Right cardiac atrium (tissue), 5 donors: ENCODE measurements around the gene PI4K2B. TPM values are rescaled to one million over a fixed set of nuclear protein-coding genes. Genes with fewer than 3 reads are reported as not detected.
A peak's percentile ranks its signal among the peaks of the same experiment; 100 is the strongest.

ENCODE experiments used
- ATAC-seq, 2 donors: fragments of 200-7000 bp; cut with Tn5 transposase; one replicate each; pipeline versions ENCODE4 v1.8.0 to v1.9.1; 2020; ENCODE audit warnings: moderate library complexity in 2 of 2, mild to moderate bottlenecking in 1 of 2
- DNase-seq, 3 donors: peaks; one replicate each; pipeline ENCODE4 v3.0.0-alpha.2; 2020
- H3K27ac ChIP-seq: one replicate; pipeline ENCODE4 v1.5.1; 2013; ENCODE audit warnings: mild to moderate bottlenecking, low read length, control low read depth, moderate library complexity
- H3K27me3 ChIP-seq: one replicate; pipeline ENCODE4 v1.6.1; 2013; ENCODE audit not compliant: control insufficient read depth, insufficient read depth
- H3K4me1 ChIP-seq: one replicate; pipeline ENCODE4 v1.6.1; 2013; ENCODE audit warnings: low read length; ENCODE audit not compliant: control insufficient read depth, insufficient read depth
- H3K4me3 ChIP-seq: one replicate; pipeline ENCODE4 v1.5.1; 2013; ENCODE audit warnings: low read length, control low read depth
- H3K9me3 ChIP-seq: one replicate; pipeline ENCODE4 v1.6.1; 2013; ENCODE audit warnings: low read length; ENCODE audit not compliant: control insufficient read depth
- WGBS: extraction: QIAGEN DNeasy Blood & Tissue Kit; methylation state at CpG from one replicate; pipeline ENCODE4 v1.1.7; 2013; 5-methylcytosine and 5-hydroxymethylcytosine counted together
- intact Hi-C, 4 donors: fragments of 100-400 bp; cut with DNase I; formaldehyde crosslinking; loops; one replicate each; pipeline versions ENCODE4 v1.11.0 to v1.14.0; 2022 to 2023
- polyA plus RNA-seq: library from polyadenylated mRNA; stranded (reverse); fragments of 200-250 nt; gene quantifications from one replicate; pipeline ENCODE4 v1.2.3, GENCODE V29; 2013
- total RNA-seq, 4 donors: library from RNA; stranded (reverse); fragmentation: NEBNext Ultra II Directional; extraction: Animal tissue kit (Norgen Biotek cat#: 25700); gene quantifications; one replicate each; pipeline ENCODE4 v1.2.1, GENCODE V29; 2021
- donor health status: healthy with polysubstance abuse.
- donor health status: DM: no; HTN: yes; CAD: no.
- donor health status: DM: no; HTN: no; CAD: no.
- donor health status: DM: no; HTN: yes; CAD: no; lungs with severe emphysema.
- donor health status: DM: yes; HTN: yes; CAD: no.

Gene PI4K2B
- total and polyA plus RNA-seq, 5 donors: 2.3 to 4.0 (median 2.9) TPM

GRCh38 chr4:25307596-25307995, 73.8 kb downstream of the PI4K2B start:
- intact Hi-C loops: no loop called here
- no peaks in the 10 kb centered on the region for H3K27me3 ChIP-seq

GRCh38 chr4:25308306-25308705, 74.5 kb downstream of the PI4K2B start:
- Histone ChIP-seq H3K9me3 (no peaks in the 10 kb centered on the region), H3K4me1 (no peaks in the 10 kb centered on the region), H3K27me3 (no peaks in the 10 kb centered on the region), H3K4me3 (no peak overlapping the region), H3K27ac (no peak overlapping the region)
- intact Hi-C loops: no loop called here
- DNase-seq (no peak), ATAC-seq (no peak)
- WGBS: 86% methylated on average over 2 of the region's 2 CpGs

More at GRCh38 chr4:25307596-25307995, 73.8 kb downstream of the PI4K2B start:
- whole genome bisulfite sequencing: 56% methylated on average over 7 of the region's 7 CpGs
- ATAC-seq (peak in 1 of 2 donors; percentile 49), DNase-seq (peak in 1 of 3 donors; percentile 57)
- Histone ChIP-seq H3K27ac (no peak overlapping the region), H3K4me1 (no peaks in the 10 kb centered on the region), H3K4me3 (no peak overlapping the region), H3K9me3 (no peaks in the 10 kb centered on the region)

- intact Hi-C loops: no loop called here
- ATAC-seq: no peak
- no peaks in the 10 kb centered on the region for H3K9me3 ChIP-seq
- H3K4me3 ChIP-seq: no peak overlapping the region
- no peaks in the 10 kb centered on the region for H3K27me3 ChIP-seq
- H3K4me1 ChIP-seq: no peaks in the 10 kb centered on the region
- 65% methylated on average over 7 of the region's 7 CpGs for WGBS
- DNase-seq: no peak
- H3K27ac ChIP-seq: no peak overlapping the region
These were observed 74.9 kb downstream of the PI4K2B start for GRCh38 chr4:25308761-25309160.

- DNase-seq: no peak
- no peaks in the 10 kb centered on the region for H3K4me1 ChIP-seq
- H3K9me3 ChIP-seq: no peaks in the 10 kb centered on the region
- no peak for ATAC-seq
- intact Hi-C loops: loop anchor here in 1 of 4 donors (10.0 kb wide), 1 partner anchor 75 kb away; the partner anchor contains the start of gene PI4K2B
- no peak overlapping the region for H3K4me3 ChIP-seq
- H3K27ac ChIP-seq: no peak overlapping the region
- no peaks in the 10 kb centered on the region for H3K27me3 ChIP-seq
- 68% methylated on average over 4 of the region's 4 CpGs for WGBS
These were observed 76.4 kb downstream of the PI4K2B start for GRCh38 chr4:25310066-25310802.

- intact Hi-C loops: loop anchor here in 1 of 4 donors (10.0 kb wide), 1 partner anchor 76 kb away; the partner anchor contains the start of gene PI4K2B
- ATAC-seq (no peak), DNase-seq (no peak)
- no peak overlapping the region for H3K27ac ChIP-seq
- no peaks in the 10 kb centered on the region for H3K4me1 ChIP-seq
- H3K27me3 ChIP-seq: no peaks in the 10 kb centered on the region
- 53% methylated on average over 1 of the region's 1 CpG for WGBS
- no peaks in the 10 kb centered on the region for H3K9me3 ChIP-seq
- no peak overlapping the region for H3K4me3 ChIP-seq
These were observed 77.0 kb downstream of the PI4K2B start for GRCh38 chr4:25310803-25311166.

GRCh38 chr4:25312496-25313200, 78.8 kb downstream of the PI4K2B start, which contains the start of gene ZCCHC4:
Gene ZCCHC4 (plus strand): TSS chr4:25312774. CDS start chr4:25312810, 36 bp downstream.
- 1% methylated on average over 40 of the region's 40 CpGs for WGBS
- Histone ChIP-seq H3K4me3 (peak within 1 kb of the TSS; percentile 61), H3K4me1 (no peaks in the 10 kb centered on the region), H3K27me3 (no peaks in the 10 kb centered on the region), H3K9me3 (no peaks in the 10 kb centered on the region), H3K27ac (peak within 1 kb of the TSS; percentile 42)
- DNase-seq (peak; percentile 90 to 95 (median 95)), ATAC-seq (peak; percentile 97)
- intact Hi-C loops: loop anchor here in 2 of 4 donors (2.0 to 10.0 kb wide), 2 partner anchors 56 to 78 kb away; partner anchors contain the start of gene PI4K2B (in 1 of the 2)

- no peaks in the 10 kb centered on the region for H3K27me3 ChIP-seq
- H3K4me3 ChIP-seq: peak overlapping the region; percentile 61
- ATAC-seq: no peak
- WGBS: 26% methylated on average over 23 of the region's 23 CpGs
- H3K9me3 ChIP-seq: no peaks in the 10 kb centered on the region
- H3K4me1 ChIP-seq: no peaks in the 10 kb centered on the region
- intact Hi-C loops: loop anchor here in 2 of 4 donors (2.0 to 10.0 kb wide), 2 partner anchors 55 to 79 kb away; partner anchors contain the start of gene PI4K2B (in 1 of the 2)
- no peak overlapping the region for H3K27ac ChIP-seq
- no peak for DNase-seq
These were observed 79.5 kb downstream of the PI4K2B start for GRCh38 chr4:25313201-25313895.

GRCh38 chr4:25320336-25320735, 86.5 kb downstream of the PI4K2B start:
- 79% methylated on average over 2 of the region's 2 CpGs for WGBS
- intact Hi-C loops: no loop called here

GRCh38 chr4:25320773-25321172, 86.9 kb downstream of the PI4K2B start:
- no peak for ATAC-seq
- H3K4me3 ChIP-seq: no peak overlapping the region
- intact Hi-C loops: no loop called here
- no peak overlapping the region for H3K27ac ChIP-seq
- H3K9me3 ChIP-seq: no peaks in the 10 kb centered on the region
- H3K27me3 ChIP-seq: no peaks in the 10 kb centered on the region
- no peak for DNase-seq
- H3K4me1 ChIP-seq: no peaks in the 10 kb centered on the region
- 79% methylated on average over 1 of the region's 1 CpG for WGBS

More at GRCh38 chr4:25320336-25320735, 86.5 kb downstream of the PI4K2B start:
- DNase-seq (no peak), ATAC-seq (no peak)
- no peaks in the 10 kb centered on the region for H3K27me3 ChIP-seq
- H3K4me1 ChIP-seq: no peaks in the 10 kb centered on the region
- H3K27ac ChIP-seq: no peak overlapping the region
- H3K4me3 ChIP-seq: no peak overlapping the region
- H3K9me3 ChIP-seq: no peaks in the 10 kb centered on the region

- DNase-seq: no peak
- H3K27me3 ChIP-seq: no peaks in the 10 kb centered on the region
- intact Hi-C loops: no loop called here
- 89% methylated on average over 3 of the region's 3 CpGs for WGBS
- no peaks in the 10 kb centered on the region for H3K9me3 ChIP-seq
- ATAC-seq: no peak
- H3K27ac ChIP-seq: no peak overlapping the region
- H3K4me3 ChIP-seq: no peak overlapping the region
- H3K4me1 ChIP-seq: no peaks in the 10 kb centered on the region
These were observed 87.9 kb downstream of the PI4K2B start for GRCh38 chr4:25321703-25322102.
